H1 (cell line): ENCODE data around the gene NEK2. TPM values are rescaled to one million over a fixed set of nuclear protein-coding genes. Genes with fewer than 3 reads are reported as not detected.

Experiments used
- ASH2L ChIP-seq: fragments of 200-600, 300-600 bp; sonication (generic); IDR thresholded peaks from one replicate; pipeline ENCODE4 v1.7.1; 2017; ENCODE audit warnings: low read length
- NRF1 ChIP-seq: IDR thresholded peaks from 2 replicates; pipeline ENCODE4 v1.6.1; 2011; ENCODE audit warnings: mild to moderate bottlenecking, low read depth, low read length, improper control_type of control experiment
- TBP ChIP-seq: IDR thresholded peaks from 2 replicates; pipeline ENCODE4 v1.6.1; 2011; ENCODE audit warnings: low read depth, low read length, improper control_type of control experiment
- polyA plus RNA-seq, 7 experiments: library from polyadenylated mRNA; depleted of rRNA in 3 of 7; stranded (reverse) in 5 of 7; unstranded in 2 of 7; fragments of >200 nt in 5 of 7; fragments of 200-250 nt in 2 of 7; gene quantifications; 1 replicate in 5 of 7; 2 replicates in 1 of 7; 4 replicates in 1 of 7; pipeline versions ENCODE4 v1.2.1 to v1.2.3, GENCODE V29; 2011 to 2013; ENCODE audit warnings: missing spikeins in 2 of 7, mixed read lengths in 2 of 7
- total RNA-seq: library from RNA; stranded (reverse); fragmentation: NEBNext Ultra II Directional; extraction: Animal tissue kit (Norgen Biotek cat#: 25700); gene quantifications from 2 replicates; pipeline ENCODE4 v1.2.1, GENCODE V29; 2021

The NEK2 gene
- total and polyA plus RNA-seq, 2 of the 8 experiments (the other 6 are each of a cell fraction or from before 2014, with no cell fraction given) = 8.4 to 22.9 TPM

DNA sequence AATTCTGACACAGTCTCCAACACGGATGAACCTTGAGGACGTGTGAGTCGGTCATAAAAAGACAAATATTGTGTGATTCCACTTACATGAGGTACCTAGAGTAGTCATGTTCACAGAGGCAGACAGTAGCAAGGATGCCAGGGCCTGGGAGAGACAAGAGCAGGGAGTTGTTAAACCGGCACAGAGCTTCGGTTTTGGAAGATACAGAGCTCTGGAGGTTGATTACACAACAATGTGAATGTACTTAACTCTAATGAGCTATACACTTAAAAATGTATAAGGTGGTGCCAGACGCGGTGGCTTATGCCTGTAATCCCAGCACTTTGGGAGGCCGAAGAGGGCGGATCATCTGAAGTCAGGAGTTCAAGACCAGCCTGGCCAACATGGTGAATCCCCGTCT lies 37.8 kb upstream of the NEK2 start (continued):
- TF ChIP-seq ASH2L = no peak
- no peak for TF ChIP-seq TBP
- TF ChIP-seq NRF1 = no peak
